Astrocyte (in vitro differentiated cells and primary cell): Measurements from ENCODE around the gene RAD51B. TPM values are rescaled to one million over a fixed set of nuclear protein-coding genes. Genes with fewer than 3 reads are reported as not detected.

Source experiments
- DNase-seq: peaks from one replicate; pipeline ENCODE4 v3.0.0-alpha.2; 2010; ENCODE audit warnings: low read depth
- FAIRE-seq: peaks from 2 replicates; lab custom pipeline; 2011; peaks lifted over from hg19 to GRCh38; lab: Jason Lieb, UNC
- H2AFZ ChIP-seq: 2 replicates; pipeline ENCODE4 v1.6.0; 2012; ENCODE audit warnings: low read depth, low read length, inconsistent platforms
- H3K27ac ChIP-seq: 2 replicates; pipeline ENCODE4 v1.5.1; 2011; ENCODE audit warnings: low read depth, low read length, inconsistent platforms
- H3K27me3 ChIP-seq: 2 replicates; pipeline ENCODE4 v1.6.0; 2011; ENCODE audit warnings: low read length, inconsistent platforms; ENCODE audit not compliant: insufficient read depth
- H3K36me3 ChIP-seq: 2 replicates; pipeline ENCODE4 v1.5.1; 2011; ENCODE audit warnings: low read length, inconsistent platforms; ENCODE audit not compliant: insufficient read depth
- H3K4me1 ChIP-seq: 2 replicates; pipeline ENCODE4 v1.5.1; 2011; ENCODE audit warnings: low read length, inconsistent platforms; ENCODE audit not compliant: insufficient read depth
- H3K4me2 ChIP-seq: 2 replicates; pipeline ENCODE4 v1.6.0; 2012; ENCODE audit warnings: low read length, inconsistent platforms
- H3K4me3 ChIP-seq: 2 replicates; pipeline ENCODE4 v1.5.1; 2011; ENCODE audit warnings: low read depth, mild to moderate bottlenecking, low read length, inconsistent platforms; ENCODE audit not compliant: insufficient read depth
- H3K79me2 ChIP-seq: 2 replicates; pipeline ENCODE4 v1.6.0; 2012; ENCODE audit warnings: mild to moderate bottlenecking, low read length, inconsistent platforms; ENCODE audit not compliant: insufficient read depth
- H3K9ac ChIP-seq: 2 replicates; pipeline ENCODE4 v1.6.0; 2012; ENCODE audit warnings: mild to moderate bottlenecking, low read length, inconsistent platforms
- H3K9me3 ChIP-seq: 2 replicates; pipeline ENCODE4 v1.5.1; 2012; ENCODE audit warnings: low read depth, mild to moderate bottlenecking, low read length, inconsistent platforms; ENCODE audit not compliant: insufficient read depth
- H4K20me1 ChIP-seq: 2 replicates; pipeline ENCODE4 v1.6.0; 2012; ENCODE audit warnings: low read length, inconsistent platforms; ENCODE audit not compliant: insufficient read depth
- H3K27ac Mint-ChIP-seq: one replicate; pipeline ENCODE4 v1.8.0; 2021; ENCODE audit warnings: mild to moderate bottlenecking, mixed read lengths; ENCODE audit not compliant: unreplicated experiment
- H3K27me3 Mint-ChIP-seq: one replicate; pipeline ENCODE4 v1.8.0; 2021; ENCODE audit warnings: low read depth, mixed read lengths; ENCODE audit not compliant: unreplicated experiment
- H3K36me3 Mint-ChIP-seq: one replicate; pipeline ENCODE4 v1.8.0; 2021; ENCODE audit warnings: low read depth, mixed read lengths; ENCODE audit not compliant: unreplicated experiment
- H3K4me1 Mint-ChIP-seq: one replicate; pipeline ENCODE4 v1.8.0; 2021; ENCODE audit warnings: low read depth, mixed read lengths; ENCODE audit not compliant: unreplicated experiment
- H3K4me3 Mint-ChIP-seq: one replicate; pipeline ENCODE4 v1.8.0; 2021; ENCODE audit warnings: mild to moderate bottlenecking, moderate library complexity, mixed read lengths; ENCODE audit not compliant: unreplicated experiment
- H3K9me3 Mint-ChIP-seq: one replicate; pipeline ENCODE4 v1.8.0; 2021; ENCODE audit warnings: mild to moderate bottlenecking, mixed read lengths; ENCODE audit not compliant: unreplicated experiment
- CTCF ChIP-seq: IDR thresholded peaks from 2 replicates; pipeline ENCODE4 v1.5.1; 2011; ENCODE audit warnings: low read depth, mild to moderate bottlenecking, inconsistent platforms, low read length, moderate library complexity; ENCODE audit not compliant: insufficient read depth
- EZH2 ChIP-seq: IDR thresholded peaks from 2 replicates; pipeline ENCODE4 v1.6.1; 2012; ENCODE audit warnings: mild to moderate bottlenecking, low read length, inconsistent platforms; ENCODE audit not compliant: insufficient read depth
- total RNA-seq: library from RNA; stranded (reverse); gene quantifications from 2 replicates; pipeline ENCODE4 v1.2.1, GENCODE V29; 2021

Gene RAD51B
- total RNA-seq, 1 donor from 2014 or later: 10.8 TPM

GRCh38 chr14:68670359-68670715 lies 850.8 kb downstream of the RAD51B start:
- no peak overlapping the region for H3K4me3 Mint-ChIP-seq
- Histone ChIP-seq H3K27me3 (no peaks in the 10 kb centered on the region), H3K27ac (no peak overlapping the region), H3K36me3 (no peaks in the 10 kb centered on the region), H2AFZ (no peak overlapping the region), H3K9ac (no peak overlapping the region), H3K4me2 (no peak overlapping the region), H4K20me1 (no peaks in the 10 kb centered on the region), H3K79me2 (no peaks in the 10 kb centered on the region), H3K4me3 (no peak overlapping the region), H3K9me3 (no peaks in the 10 kb centered on the region), H3K4me1 (peaks cover 25% of the 10 kb centered on the region)
- no peaks in the 10 kb centered on the region for H3K36me3 Mint-ChIP-seq
- H3K27me3 Mint-ChIP-seq: peaks cover 2% of the 10 kb centered on the region
- FAIRE-seq: no peak
- no peak for TF ChIP-seq EZH2
- DNase-seq: no peak
- H3K4me1 Mint-ChIP-seq: peaks cover 14% of the 10 kb centered on the region
- H3K27ac Mint-ChIP-seq: no peak overlapping the region
- H3K9me3 Mint-ChIP-seq: no peaks in the 10 kb centered on the region

DNA sequence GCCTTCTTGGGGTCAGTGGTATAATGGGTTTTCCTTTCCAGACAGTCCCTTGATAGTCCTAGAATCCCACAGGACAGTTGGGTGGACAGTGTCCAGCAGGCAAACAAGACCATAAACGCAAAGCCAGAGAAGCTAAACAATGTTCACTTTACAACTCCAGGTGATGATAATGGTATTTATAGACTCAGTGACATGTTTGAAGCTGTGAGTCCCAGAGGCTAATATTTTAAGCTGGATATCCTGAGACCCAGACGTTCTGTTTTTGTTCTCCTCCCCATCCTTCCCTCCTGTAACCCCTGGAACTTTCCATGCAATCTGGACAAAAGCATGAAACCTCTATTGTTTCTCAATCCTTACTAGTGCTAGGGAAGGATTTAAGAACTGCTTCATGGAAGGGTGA lies 852.3 kb downstream of the RAD51B start:
- Histone ChIP-seq H3K27ac (no peak overlapping the region), H3K9me3 (no peaks in the 10 kb centered on the region), H3K27me3 (no peaks in the 10 kb centered on the region), H4K20me1 (no peaks in the 10 kb centered on the region), H2AFZ (no peak overlapping the region), H3K79me2 (no peaks in the 10 kb centered on the region), H3K9ac (no peak overlapping the region), H3K36me3 (no peaks in the 10 kb centered on the region), H3K4me1 (peaks cover 15% of the 10 kb centered on the region), H3K4me2 (no peak overlapping the region), H3K4me3 (no peak overlapping the region)
- H3K9me3 Mint-ChIP-seq: no peaks in the 10 kb centered on the region
- TF ChIP-seq EZH2 (no peak), CTCF (no peak)
- DNase-seq (no peak), FAIRE-seq (no peak)
- H3K4me3 Mint-ChIP-seq: no peak overlapping the region
- no peaks in the 10 kb centered on the region for H3K36me3 Mint-ChIP-seq
- peaks cover 2% of the 10 kb centered on the region for H3K27me3 Mint-ChIP-seq
- H3K4me1 Mint-ChIP-seq: peaks cover 11% of the 10 kb centered on the region
- no peak overlapping the region for H3K27ac Mint-ChIP-seq

DNA sequence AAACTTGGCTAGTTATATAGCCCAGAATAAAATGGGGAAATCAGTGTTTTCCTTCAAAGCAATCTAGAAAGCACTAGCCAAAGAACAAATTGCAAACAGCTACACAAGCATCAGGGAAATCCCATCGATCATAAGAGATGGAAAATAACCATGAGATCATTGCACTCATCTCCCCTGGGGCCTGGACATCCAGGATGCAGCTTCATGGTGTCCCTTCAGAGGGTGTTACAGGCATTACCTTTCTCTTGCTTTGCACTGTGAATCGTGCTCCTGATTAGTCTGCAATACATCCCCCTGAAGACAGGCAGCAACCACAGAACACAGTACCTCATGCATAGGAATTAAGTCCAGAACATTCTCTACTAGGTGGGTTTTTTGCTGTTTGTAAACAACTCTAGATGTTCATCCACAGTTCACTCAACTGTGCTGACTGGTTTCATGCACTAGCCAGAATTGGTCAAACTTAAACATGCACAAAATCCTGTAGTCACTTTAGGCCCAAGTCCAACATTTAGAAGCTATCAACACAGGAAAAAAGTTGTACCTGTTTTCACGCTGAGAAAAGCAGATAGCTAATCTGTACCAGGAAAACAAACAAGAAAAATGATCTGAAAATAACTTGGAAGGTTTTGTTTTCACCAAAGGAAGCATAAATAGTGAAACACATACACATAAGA lies 853.2 kb downstream of the RAD51B start:
- H3K4me2 ChIP-seq: no peak overlapping the region
- H3K27me3 ChIP-seq: no peaks in the 10 kb centered on the region
- no peaks in the 10 kb centered on the region for H3K9me3 ChIP-seq
- no peaks in the 10 kb centered on the region for H4K20me1 ChIP-seq
- peaks cover 3% of the 10 kb centered on the region for H3K9me3 Mint-ChIP-seq
- no peak overlapping the region for H3K27ac Mint-ChIP-seq
- peaks cover 9% of the 10 kb centered on the region for H3K4me1 Mint-ChIP-seq
- H3K4me3 Mint-ChIP-seq: no peak overlapping the region
- H3K9ac ChIP-seq: no peak overlapping the region
- H2AFZ ChIP-seq: no peak overlapping the region
- FAIRE-seq (no peak), DNase-seq (no peak)
- H3K4me1 ChIP-seq: peaks cover 15% of the 10 kb centered on the region
- no peak for TF ChIP-seq EZH2
- TF ChIP-seq CTCF: no peak
- H3K27ac ChIP-seq: no peak overlapping the region
- H3K79me2 ChIP-seq: no peaks in the 10 kb centered on the region
- H3K4me3 ChIP-seq: no peak overlapping the region
- peaks cover 2% of the 10 kb centered on the region for H3K27me3 Mint-ChIP-seq
- H3K36me3 ChIP-seq: no peaks in the 10 kb centered on the region
- H3K36me3 Mint-ChIP-seq: no peaks in the 10 kb centered on the region
